Measurements from ENCODE around the gene OLIG2.

The OLIG2 gene

DNA sequence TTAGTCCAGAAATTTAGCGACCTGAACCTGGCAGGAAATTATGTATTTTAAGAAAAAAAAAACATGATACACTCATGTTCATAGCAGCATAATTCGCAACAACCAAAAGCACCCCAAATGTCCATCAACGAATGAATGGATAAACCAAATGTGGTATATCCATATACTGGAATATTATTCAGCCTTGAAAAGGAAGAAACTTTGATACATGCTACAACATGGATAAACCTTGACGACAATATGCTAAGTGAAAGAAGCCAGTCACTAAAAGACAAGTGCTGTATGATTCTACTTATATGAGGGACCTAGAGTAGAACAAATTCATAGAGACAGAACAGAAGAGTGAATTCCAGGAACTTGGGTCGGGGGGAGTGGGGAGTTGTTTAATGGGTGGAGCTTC lies 43.5 kb downstream of the OLIG2 start:
- DNase-seq = no peak

DNA sequence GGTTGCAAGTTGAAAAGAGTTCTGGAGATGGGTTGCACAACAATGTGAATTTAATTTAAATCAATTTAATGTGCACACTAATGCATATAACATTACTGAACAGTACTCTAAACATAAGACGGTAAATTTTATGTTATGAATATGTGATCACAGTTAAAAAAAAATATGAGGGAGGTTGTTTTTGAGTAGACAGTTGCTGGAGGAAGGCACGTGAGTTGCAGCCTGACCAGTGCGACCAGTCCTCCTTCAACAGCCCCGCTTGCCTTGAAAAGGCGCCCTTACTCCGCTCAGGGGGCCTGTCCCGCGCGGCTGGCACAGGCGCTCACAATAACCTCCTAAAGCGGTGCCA lies 43.9 kb downstream of the OLIG2 start:
- no peak for DNase-seq

DNA sequence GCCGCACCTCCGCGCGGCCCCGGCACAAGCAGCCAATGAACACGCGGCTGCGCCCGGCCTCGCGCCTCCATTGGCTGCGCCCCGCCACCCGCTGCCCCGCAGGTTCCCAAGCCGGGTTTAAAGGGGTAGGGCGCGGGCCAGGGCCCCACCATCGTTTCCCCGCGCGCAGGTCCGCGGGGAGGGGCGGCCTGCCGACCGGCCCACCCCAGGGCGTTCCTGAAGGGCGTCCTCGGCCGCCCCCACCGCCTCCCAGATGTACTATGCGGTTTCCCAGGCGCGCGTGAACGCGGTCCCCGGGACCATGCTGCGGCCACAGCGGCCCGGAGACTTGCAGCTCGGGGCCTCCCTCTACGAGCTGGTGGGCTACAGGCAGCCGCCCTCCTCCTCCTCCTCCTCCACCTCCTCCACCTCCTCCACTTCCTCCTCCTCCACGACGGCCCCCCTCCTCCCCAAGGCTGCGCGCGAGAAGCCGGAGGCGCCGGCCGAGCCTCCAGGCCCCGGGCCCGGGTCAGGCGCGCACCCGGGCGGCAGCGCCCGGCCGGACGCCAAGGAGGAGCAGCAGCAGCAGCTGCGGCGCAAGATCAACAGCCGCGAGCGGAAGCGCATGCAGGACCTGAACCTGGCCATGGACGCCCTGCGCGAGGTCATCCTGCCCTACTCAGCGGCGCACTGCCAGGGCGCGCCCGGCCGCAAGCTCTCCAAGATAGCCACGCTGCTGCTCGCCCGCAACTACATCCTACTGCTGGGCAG lies 44.4 kb downstream of the OLIG2 start, which contains the start of gene OLIG1:
Gene OLIG1, plus strand, starts transcription at position 148 of the 750 bp plus-strand sequence. Its CDS starts 106 bp downstream, at position 254.
- peak; percentile 35 for DNase-seq

DNA sequence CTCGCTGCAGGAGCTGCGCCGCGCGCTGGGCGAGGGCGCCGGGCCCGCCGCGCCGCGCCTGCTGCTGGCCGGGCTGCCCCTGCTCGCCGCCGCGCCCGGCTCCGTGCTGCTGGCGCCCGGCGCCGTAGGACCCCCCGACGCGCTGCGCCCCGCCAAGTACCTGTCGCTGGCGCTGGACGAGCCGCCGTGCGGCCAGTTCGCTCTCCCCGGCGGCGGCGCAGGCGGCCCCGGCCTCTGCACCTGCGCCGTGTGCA lies 44.9 kb downstream of the OLIG2 start:
- no peak for DNase-seq

DNA sequence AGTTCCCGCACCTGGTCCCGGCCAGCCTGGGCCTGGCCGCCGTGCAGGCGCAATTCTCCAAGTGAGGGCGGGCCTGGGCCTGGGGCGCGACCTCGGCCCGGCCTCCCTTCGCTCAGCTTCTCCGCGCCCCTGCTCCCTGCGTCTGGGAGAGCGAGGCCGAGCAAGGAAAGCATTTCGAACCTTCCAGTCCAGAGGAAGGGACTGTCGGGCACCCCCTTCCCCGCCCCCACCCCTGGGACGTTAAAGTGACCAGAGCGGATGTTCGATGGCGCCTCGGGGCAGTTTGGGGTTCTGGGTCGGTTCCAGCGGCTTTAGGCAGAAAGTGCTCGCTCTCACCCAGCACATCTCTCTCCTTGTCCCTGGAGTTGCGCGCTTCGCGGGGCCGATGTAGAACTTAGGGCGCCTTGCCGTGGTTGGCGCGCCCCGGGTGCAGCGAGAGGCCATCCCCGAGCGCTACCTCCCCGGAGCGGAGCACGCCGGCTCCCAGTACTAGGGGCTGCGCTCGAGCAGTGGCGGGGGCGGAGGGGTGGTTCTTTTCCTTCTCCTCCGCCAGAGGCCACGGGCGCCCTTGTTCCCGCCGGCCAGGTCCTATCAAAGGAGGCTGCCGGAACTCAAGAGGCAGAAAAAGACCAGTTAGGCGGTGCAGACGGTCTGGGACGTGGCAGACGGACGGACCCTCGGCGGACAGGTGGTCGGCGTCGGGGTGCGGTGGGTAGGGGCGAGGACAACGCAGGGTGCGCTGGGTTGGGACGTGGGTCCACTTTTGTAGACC lies 45.4 kb downstream of the OLIG2 start:
- peak; percentile 30 for DNase-seq

DNA sequence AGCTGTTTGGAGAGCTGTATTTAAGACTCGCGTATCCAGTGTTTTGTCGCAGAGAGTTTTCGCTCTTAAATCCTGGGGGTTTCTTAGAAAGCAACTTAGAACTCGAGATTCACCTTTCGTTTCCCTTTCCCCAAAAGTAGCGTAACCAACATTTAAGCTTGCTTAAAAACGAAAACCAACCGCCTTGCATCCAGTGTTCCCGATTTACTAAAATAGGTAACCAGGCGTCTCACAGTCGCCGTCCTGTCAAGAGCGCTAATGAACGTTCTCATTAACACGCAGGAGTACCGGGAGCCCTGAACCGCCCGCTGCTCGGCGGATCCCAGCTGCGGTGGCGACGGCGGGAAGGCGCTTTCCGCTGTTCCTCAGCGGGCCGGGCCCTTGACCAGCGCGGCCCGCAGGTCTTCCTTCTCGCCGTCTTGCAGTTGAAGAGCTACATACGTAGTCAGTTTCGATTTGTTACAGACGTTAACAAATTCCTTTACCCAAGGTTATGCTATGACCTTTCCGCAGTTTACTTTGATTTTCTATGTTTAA lies 46.1 kb downstream of the OLIG2 start:
- no peak for DNase-seq

DNA sequence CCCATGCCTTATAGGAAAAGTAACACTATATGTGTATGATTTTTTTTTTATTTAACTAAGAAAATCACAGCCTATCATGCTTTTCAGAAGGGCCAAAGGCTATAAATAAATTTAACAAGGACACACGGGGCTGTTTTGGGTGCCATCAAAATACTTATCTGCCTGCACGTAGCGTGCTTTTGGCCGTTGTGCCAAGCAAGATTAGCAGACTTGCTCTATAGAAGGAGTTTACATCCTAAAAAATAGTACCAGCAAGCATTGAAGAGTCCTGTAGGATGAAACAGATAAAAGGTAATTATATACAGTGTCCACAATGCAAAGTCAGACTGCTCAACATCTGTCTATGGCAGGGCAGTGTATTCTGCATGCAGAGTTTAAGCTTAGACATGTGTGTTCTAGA lies 47.9 kb downstream of the OLIG2 start:
- DNase-seq = no peak

DNA sequence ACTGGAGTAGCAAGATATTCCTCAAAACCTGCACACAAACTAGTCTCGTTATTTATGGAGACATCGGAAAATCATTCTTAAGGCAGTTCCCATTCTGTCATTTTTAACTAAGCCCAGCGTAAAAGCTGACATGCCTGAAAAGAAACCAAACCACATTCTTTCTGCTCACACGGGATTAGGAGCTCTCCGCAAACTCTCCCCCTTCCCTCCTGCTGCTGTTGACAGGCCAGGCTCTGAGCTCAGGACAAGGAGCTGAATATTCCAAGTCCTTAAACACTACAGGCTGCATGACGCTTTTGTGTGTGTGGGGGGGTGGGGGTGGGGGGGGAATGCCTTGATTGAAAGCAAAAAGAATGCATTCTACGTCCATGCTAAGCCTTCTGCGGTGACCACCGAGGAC lies 49.4 kb downstream of the OLIG2 start:
- no peak for DNase-seq

DNA sequence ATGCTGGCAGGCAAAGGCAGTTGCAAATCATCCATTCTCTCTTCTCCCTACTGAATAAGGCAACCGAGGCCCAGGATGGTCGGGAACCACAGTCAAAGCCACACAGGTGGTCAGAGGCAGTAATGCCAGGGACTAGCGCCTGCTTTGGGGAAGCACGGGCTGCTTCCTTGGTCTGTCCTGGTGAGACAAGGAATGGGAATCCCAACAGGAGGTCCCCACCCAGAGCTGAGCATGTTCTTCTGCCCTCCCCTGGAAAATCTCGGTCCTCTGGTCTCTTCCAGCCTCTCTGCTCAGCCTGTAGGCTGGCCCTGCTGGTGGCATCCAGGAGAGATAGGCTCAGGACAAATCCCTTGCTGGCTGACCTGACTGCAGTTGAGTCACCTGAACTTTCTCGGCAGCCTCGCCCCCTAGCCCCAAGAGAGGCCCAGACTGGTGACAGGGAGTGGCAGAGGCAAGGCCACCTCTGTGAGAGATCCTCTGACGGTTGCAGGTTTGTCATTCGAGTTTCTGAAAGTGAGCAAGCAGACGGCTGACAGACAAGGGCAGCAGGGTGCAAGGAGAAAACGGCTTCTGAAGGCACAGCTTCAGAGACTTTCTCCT lies 50.0 kb downstream of the OLIG2 start:
- no peak for DNase-seq

DNA sequence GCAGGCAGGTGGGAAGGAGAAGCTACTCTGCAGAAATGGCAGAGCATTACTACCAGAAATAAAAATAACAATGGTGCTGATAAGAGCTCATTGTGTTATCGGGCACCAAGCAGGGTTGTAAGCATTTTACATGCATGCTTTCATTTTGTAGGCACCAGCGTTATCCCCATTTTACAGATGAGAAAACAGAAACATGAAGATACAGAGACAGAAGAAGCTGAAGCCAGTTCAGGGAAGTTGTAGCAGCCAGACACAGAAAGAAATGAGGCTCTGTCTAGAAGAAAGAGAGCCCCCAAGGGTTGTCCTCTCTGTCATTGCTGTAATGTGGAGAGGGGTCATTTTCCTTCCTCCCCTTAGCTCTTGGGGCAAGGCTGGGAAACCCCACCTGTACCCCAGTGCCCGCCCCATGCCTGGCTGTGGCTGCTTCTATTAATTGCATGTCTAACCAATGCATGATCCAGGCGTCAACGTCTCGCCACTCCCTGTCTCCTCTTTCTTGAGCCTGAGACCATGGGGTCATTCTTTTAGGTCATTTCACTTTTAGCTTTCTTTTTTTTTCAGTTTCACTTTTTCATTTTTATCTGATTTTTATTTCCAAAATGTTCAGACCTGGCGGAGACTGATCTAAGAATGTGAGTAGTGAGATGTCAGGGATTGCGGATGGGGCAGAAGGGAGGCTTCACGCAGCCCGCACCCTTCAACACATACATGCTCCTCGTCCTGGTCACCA lies 51.0 kb downstream of the OLIG2 start:
- no peak for DNase-seq
